Measurements from ENCODE around the gene MRPL4. TPM values are rescaled to one million over a fixed set of nuclear protein-coding genes. Genes with fewer than 3 reads are reported as not detected.

Gene MRPL4
- total and polyA plus RNA-seq, 2 of the 13 experiments (the other 11 are each of a cell fraction or from before 2014, with no cell fraction given) = 40.6 to 42.5 TPM

- TF ChIP-seq, protein P1, sequence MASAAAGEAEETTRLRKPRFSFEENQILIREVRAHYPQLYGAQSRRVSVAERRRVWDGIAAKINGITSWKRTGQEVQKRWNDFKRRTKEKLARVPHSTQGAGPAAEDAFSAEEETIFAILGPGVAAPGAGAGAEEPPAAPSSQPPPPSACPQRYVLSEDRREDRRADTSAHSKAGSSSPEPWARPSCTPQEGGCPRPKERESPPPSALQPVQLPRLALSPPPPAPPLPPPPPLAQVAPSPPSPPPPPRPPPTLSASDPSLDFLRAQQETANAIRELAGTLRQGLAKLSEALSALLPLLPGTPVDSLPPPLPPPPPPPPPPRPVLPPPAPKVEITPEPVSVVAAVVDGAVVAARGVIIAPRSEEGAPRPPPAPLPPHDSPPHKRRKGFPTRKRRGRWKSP (CRISPR knock-in tag; IDR thresholded peaks at IDR 0.05) = no peak
- TF ChIP-seq, protein P2, sequence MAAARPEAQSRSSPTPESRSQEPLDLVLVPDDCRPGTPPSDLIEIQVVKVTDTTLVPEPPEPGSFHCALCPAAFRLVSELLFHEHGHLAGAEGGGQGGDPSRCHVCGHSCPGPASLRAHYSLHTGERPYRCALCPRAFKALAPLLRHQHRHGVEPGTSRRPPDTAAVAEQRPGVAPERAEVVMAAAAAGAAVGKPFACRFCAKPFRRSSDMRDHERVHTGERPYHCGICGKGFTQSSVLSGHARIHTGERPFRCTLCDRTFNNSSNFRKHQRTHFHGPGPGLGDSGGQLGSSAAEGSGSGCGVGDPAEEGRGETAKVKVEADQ (CRISPR knock-in tag; IDR thresholded peaks at IDR 0.05; ENCODE audit: borderline replicate concordance) = no peak
- no peak for TF ChIP-seq PRDM4 (CRISPR knock-in tag; IDR thresholded peaks at IDR 0.05; ENCODE audit: borderline replicate concordance)
- TF ChIP-seq ZNF281 (CRISPR knock-in tag; IDR thresholded peaks at IDR 0.05; ENCODE audit: borderline replicate concordance) = no peak
- no peak for TF ChIP-seq CENPT (CRISPR knock-in tag; IDR thresholded peaks at IDR 0.05; ENCODE audit: low read depth)
- peak; percentile 39; the same call in 1 of the 2 replicates for TF ChIP-seq PAXIP1 (CRISPR knock-in tag; conservative IDR thresholded peaks at IDR 0.05)
- peak; percentile 52; the same call in 1 of the 2 replicates for TF ChIP-seq PRDM10 (CRISPR knock-in tag; IDR thresholded peaks at IDR 0.05; ENCODE audit: low read depth)
- peak; percentile 90 for TF ChIP-seq NFKB2 (CRISPR knock-in tag; IDR thresholded peaks at IDR 0.05; ENCODE audit: borderline replicate concordance)
- TF ChIP-seq MIER2 (CRISPR knock-in tag; IDR thresholded peaks at IDR 0.05) = no peak
- TF ChIP-seq ATF7-NPFF (CRISPR knock-in tag; IDR thresholded peaks at IDR 0.05; ENCODE audit: low read depth) = no peak
- TF ChIP-seq FOXO1 (CRISPR knock-in tag; IDR thresholded peaks at IDR 0.05) = no peak
- no peak for TF ChIP-seq PPARG (CRISPR knock-in tag; conservative IDR thresholded peaks at IDR 0.05)
- TF ChIP-seq FOSL1 (CRISPR knock-in tag; IDR thresholded peaks at IDR 0.05; ENCODE audit: borderline replicate concordance) = peak; percentile 81
These were observed 45.7 kb upstream of the MRPL4 start (continued) for GRCh38 chr19:10206226-10206885.

All from HepG2 (cell line).